Nephron progenitor cell (in vitro differentiated cells): ENCODE results near the gene RNF34.
A peak's percentile ranks its signal among the peaks of the same experiment; 100 is the strongest.

Experiments used
- DNase-seq: peaks from one replicate; pipeline ENCODE4 v3.0.0; 2021
- H3K27ac Mint-ChIP-seq: 2 replicates; pipeline ENCODE4 v1.8.0; 2021; ENCODE audit warnings: mild to moderate bottlenecking, moderate library complexity, mixed read lengths
- H3K27me3 Mint-ChIP-seq: 2 replicates; pipeline ENCODE4 v1.8.0; 2021; ENCODE audit warnings: mild to moderate bottlenecking, low read depth, mixed read lengths; ENCODE audit not compliant: poor library complexity
- H3K36me3 Mint-ChIP-seq: 2 replicates; pipeline ENCODE4 v1.8.0; 2021; ENCODE audit warnings: low read depth, mixed read lengths
- H3K4me1 Mint-ChIP-seq: 2 replicates; pipeline ENCODE4 v1.8.0; 2021; ENCODE audit warnings: mixed read lengths
- H3K4me3 Mint-ChIP-seq: 2 replicates; pipeline ENCODE4 v1.8.0; 2021; ENCODE audit warnings: mild to moderate bottlenecking, moderate library complexity, mixed read lengths
- H3K9me3 Mint-ChIP-seq: 2 replicates; pipeline ENCODE4 v1.8.0; 2021; ENCODE audit warnings: mild to moderate bottlenecking, moderate library complexity, mixed read lengths
- CTCF ChIP-seq: fragments of 200-600 bp; sonication (generic); IDR thresholded peaks from 2 replicates; pipeline ENCODE4 v1.5.0; 2021; ENCODE audit warnings: antibody characterized with exemption

Gene RNF34

DNA sequence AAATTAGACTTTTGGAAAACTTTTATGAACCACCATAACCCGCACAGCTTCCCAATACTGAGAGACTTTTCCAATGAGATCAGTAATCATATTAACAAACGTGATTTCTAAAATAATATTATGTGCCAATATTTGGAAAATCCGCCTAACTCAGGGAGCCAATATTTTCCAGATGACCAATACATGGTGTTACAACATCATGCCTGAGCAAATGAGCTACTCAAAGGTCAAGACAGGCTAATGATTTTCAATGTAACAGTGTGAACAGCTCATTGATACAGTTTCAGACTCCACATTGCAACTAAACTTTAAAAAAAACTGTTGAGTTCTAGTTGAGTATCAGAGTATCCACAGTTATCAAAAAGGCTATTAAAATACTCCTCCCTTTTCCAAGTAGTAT is 46.8 kb downstream of the RNF34 start:
- no peak overlapping the region for H3K27ac Mint-ChIP-seq
- no peak for TF ChIP-seq CTCF
- peaks cover 49% of the 10 kb centered on the region for H3K4me1 Mint-ChIP-seq
- H3K27me3 Mint-ChIP-seq: peaks cover 7% of the 10 kb centered on the region
- H3K4me3 Mint-ChIP-seq: no peak overlapping the region
- H3K9me3 Mint-ChIP-seq: no peaks in the 10 kb centered on the region
- no peak for DNase-seq
- H3K36me3 Mint-ChIP-seq: peaks cover 68% of the 10 kb centered on the region

- peaks cover 7% of the 10 kb centered on the region for H3K27me3 Mint-ChIP-seq
- H3K36me3 Mint-ChIP-seq: peaks cover 65% of the 10 kb centered on the region
- H3K27ac Mint-ChIP-seq: peak overlapping the region; percentile 68
- H3K9me3 Mint-ChIP-seq: no peaks in the 10 kb centered on the region
- peaks cover 63% of the 10 kb centered on the region for H3K4me1 Mint-ChIP-seq
- DNase-seq: no peak
- no peak overlapping the region for H3K4me3 Mint-ChIP-seq
- TF ChIP-seq CTCF: no peak
Measured at GRCh38 chr12:121448771-121449315, 48.9 kb downstream of the RNF34 start.

DNA sequence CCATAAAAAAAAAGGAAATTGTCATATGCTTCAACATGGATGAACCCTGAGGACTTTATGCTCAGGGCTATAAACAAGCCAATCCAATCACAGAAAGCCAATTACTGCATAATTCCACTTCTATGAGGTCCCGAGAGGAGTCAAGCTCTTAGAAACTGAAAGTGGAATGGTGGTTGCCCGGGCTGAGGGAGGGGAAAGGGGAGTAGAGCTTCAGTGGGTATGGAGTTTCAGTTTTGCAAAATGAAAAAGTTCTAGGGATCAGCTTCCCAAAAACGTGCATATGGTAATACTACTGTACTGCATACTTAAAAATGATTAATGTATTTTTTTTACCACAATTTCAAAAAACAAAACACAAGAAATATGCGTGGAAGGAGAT is 52.0 kb downstream of the RNF34 start:
- peaks cover 48% of the 10 kb centered on the region for H3K36me3 Mint-ChIP-seq
- peaks cover 7% of the 10 kb centered on the region for H3K27me3 Mint-ChIP-seq
- TF ChIP-seq CTCF: no peak
- peak overlapping the region; percentile 34 for H3K4me3 Mint-ChIP-seq
- peak overlapping the region; percentile 39 for H3K27ac Mint-ChIP-seq
- no peaks in the 10 kb centered on the region for H3K9me3 Mint-ChIP-seq
- no peak for DNase-seq
- H3K4me1 Mint-ChIP-seq: peaks cover 68% of the 10 kb centered on the region

DNA sequence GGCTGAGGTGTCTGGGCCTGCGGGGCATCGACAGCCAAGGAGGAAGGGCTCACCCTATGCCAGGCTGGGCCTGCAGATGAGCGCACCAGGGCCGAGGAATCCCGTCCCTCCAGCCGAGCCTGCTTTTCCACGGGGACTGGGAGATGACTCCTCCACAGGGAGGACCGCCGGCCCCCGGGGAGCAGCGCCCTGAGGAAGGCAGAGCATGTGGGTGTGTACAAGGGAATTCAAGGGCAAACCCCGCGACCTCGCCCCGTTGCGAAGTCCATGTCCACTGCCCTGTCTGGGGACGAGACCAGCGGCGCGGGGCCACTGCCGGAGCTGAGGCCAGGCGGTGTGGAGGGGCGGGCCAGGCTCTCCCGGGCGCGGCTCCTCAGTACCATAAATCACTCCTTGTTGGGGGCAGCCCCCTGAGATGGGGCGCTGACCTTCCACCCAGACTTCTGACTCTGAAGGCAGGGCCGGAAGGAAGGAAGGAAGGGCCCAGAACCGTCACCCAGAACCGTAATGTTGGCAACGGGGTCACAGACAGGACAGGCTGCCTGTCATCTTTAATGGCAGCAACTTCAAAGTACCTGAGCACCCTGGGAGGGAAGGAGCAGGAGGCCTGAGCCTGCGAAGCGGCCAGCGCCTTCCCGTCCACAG is 52.5 kb downstream of the RNF34 start:
- H3K36me3 Mint-ChIP-seq: peaks cover 50% of the 10 kb centered on the region
- H3K4me3 Mint-ChIP-seq: peak overlapping the region; percentile 34
- H3K9me3 Mint-ChIP-seq: no peaks in the 10 kb centered on the region
- peak overlapping the region; percentile 86 for H3K27ac Mint-ChIP-seq
- H3K27me3 Mint-ChIP-seq: peaks cover 4% of the 10 kb centered on the region
- H3K4me1 Mint-ChIP-seq: peaks cover 70% of the 10 kb centered on the region
- DNase-seq: peak; percentile 75
- TF ChIP-seq CTCF: no peak

- peaks cover 4% of the 10 kb centered on the region for H3K27me3 Mint-ChIP-seq
- TF ChIP-seq CTCF: no peak
- H3K36me3 Mint-ChIP-seq: peaks cover 55% of the 10 kb centered on the region
- no peak for DNase-seq
- H3K4me3 Mint-ChIP-seq: no peak overlapping the region
- H3K4me1 Mint-ChIP-seq: peaks cover 75% of the 10 kb centered on the region
- peak overlapping the region; percentile 86 for H3K27ac Mint-ChIP-seq
- no peaks in the 10 kb centered on the region for H3K9me3 Mint-ChIP-seq
Measured at GRCh38 chr12:121452985-121453360, 53.1 kb downstream of the RNF34 start.

GRCh38 chr12:121453629-121454028 is 53.7 kb downstream of the RNF34 start:
- Mint-ChIP-seq H3K4me3 (peak overlapping the region; percentile 34), H3K36me3 (peaks cover 58% of the 10 kb centered on the region), H3K27ac (peak overlapping the region; percentile 82), H3K4me1 (peaks cover 75% of the 10 kb centered on the region), H3K9me3 (no peaks in the 10 kb centered on the region), H3K27me3 (peaks cover 4% of the 10 kb centered on the region)
- no peak for TF ChIP-seq CTCF
- DNase-seq: no peak
